Thyroid gland (tissue), 4 donors: ENCODE data around the gene GLB1L. TPM values are rescaled to one million over a fixed set of nuclear protein-coding genes. Genes with fewer than 3 reads are reported as not detected.

Experiments
- DNase-seq, 2 donors: peaks; one replicate each; pipeline ENCODE4 v3.0.0-alpha.2; 2019
- H3K27ac ChIP-seq, 3 donors: fragments of 200-600 bp; sonication (generic); 1 replicate in 2 of 3; 2 replicates in 1 of 3; pipeline ENCODE4 v1.5.1; 2016 to 2019; ENCODE audit warnings: mild to moderate bottlenecking in 1 of 3, moderate library complexity in 1 of 3
- H3K27me3 ChIP-seq: fragments of 200-600 bp; sonication (generic); one replicate; pipeline ENCODE4 v1.5.1; 2019
- H3K36me3 ChIP-seq, 2 donors: fragments of 200-600 bp; sonication (generic); one replicate each; pipeline ENCODE4 v1.5.1; 2016 to 2019
- H3K4me1 ChIP-seq, 2 donors: fragments of 200-600 bp; sonication (generic); one replicate each; pipeline ENCODE4 v1.5.1; 2017 to 2019
- H3K4me3 ChIP-seq, 3 donors: fragments of 200-600 bp; sonication (generic); replicated peaks in 1 of 3; 1 replicate in 2 of 3; 2 replicates in 1 of 3; pipeline ENCODE4 v1.5.1; 2016; ENCODE audit warnings: mild to moderate bottlenecking in 1 of 3
- H3K9me3 ChIP-seq: fragments of 200-600 bp; sonication (generic); one replicate; pipeline ENCODE4 v1.5.1; 2017
- CTCF ChIP-seq, 6 experiments: fragments of 200-600 bp in 3 of 6; fragments of 450-650 bp in 3 of 6; sonication (generic) in 3 of 6; IDR thresholded peaks; one replicate each; pipeline ENCODE4 v1.5.1; 2016 to 2019; ENCODE audit warnings: antibody characterized with exemption in 6 of 6, mild to moderate bottlenecking in 2 of 6, inconsistent platforms in 1 of 6, moderate library complexity in 1 of 6
- POLR2A ChIP-seq, 2 donors: fragments of 450-650 bp; IDR thresholded peaks; one replicate each; pipeline ENCODE4 v1.6.1; 2017; ENCODE audit warnings: antibody characterized with exemption in 2 of 2, mild to moderate bottlenecking in 2 of 2, moderate library complexity in 1 of 2
- WGBS, 2 donors: methylation state at CpG; one replicate each; pipeline ENCODE4 v1.1.5; 2017; 5-methylcytosine and 5-hydroxymethylcytosine counted together
- intact Hi-C: fragments of 100-400 bp; cut with DNase I; formaldehyde crosslinking; loops from one replicate; pipeline ENCODE4 v1.15.1; 2023
- total RNA-seq, 4 donors: library from RNA; depleted of rRNA; stranded (reverse); fragments of >200 nt; gene quantifications; one replicate each; pipeline ENCODE4 v1.2.3, GENCODE V29; 2016

The GLB1L gene
- total RNA-seq, 4 donors from 2014 or later, result 12.9 to 24.6 (median 14.9) TPM

- no peaks in the 10 kb centered on the region for H3K9me3 ChIP-seq
- H3K4me3 ChIP-seq, result peak overlapping the region; percentile 53 to 81 (median 70)
- intact Hi-C loops, result no loop called here
- no peak for DNase-seq
- H3K27ac ChIP-seq, result peak overlapping the region; percentile 86 to 92 (median 88)
- no peaks in the 10 kb centered on the region for H3K27me3 ChIP-seq
- TF ChIP-seq CTCF (IDR thresholded peaks at IDR 0.05) (no peak), POLR2A (IDR thresholded peaks at IDR 0.05) (no peak)
- WGBS, 2 donors, result 0 to 3% methylated on average over 4 to 10 of the region's 19 CpGs
- peaks cover 42% of the 10 kb centered on the region in 2 donors for H3K36me3 ChIP-seq
- peaks cover 24% of the 10 kb centered on the region in 2 donors for H3K4me1 ChIP-seq
These were observed 16.3 kb downstream of the GLB1L start for GRCh38 chr2:219228911-219229304.

GRCh38 chr2:219228041-219228910, 17.0 kb downstream of the GLB1L start:
- Histone ChIP-seq H3K27ac (peak overlapping the region in 2 of 3 donors; percentile 88 to 92), H3K36me3 (peaks cover 42% of the 10 kb centered on the region in 2 donors), H3K4me1 (peaks cover 24% of the 10 kb centered on the region in 2 donors), H3K4me3 (peak overlapping the region; percentile 53 to 81 (median 70)), H3K27me3 (no peaks in the 10 kb centered on the region), H3K9me3 (no peaks in the 10 kb centered on the region)
- intact Hi-C loops, result no loop called here
- DNase-seq, result no peak
- WGBS, 2 donors, result 36 to 55% methylated on average over 5 to 7 of the region's 7 CpGs
- no peak for TF ChIP-seq POLR2A (IDR thresholded peaks at IDR 0.05)
- TF ChIP-seq CTCF (IDR thresholded peaks at IDR 0.05), result no peak

- intact Hi-C loops, result no loop called here
- no peaks in the 10 kb centered on the region for H3K27me3 ChIP-seq
- H3K36me3 ChIP-seq, result peaks cover 53 to 56% of the 10 kb centered on the region in 2 donors
- DNase-seq, result no peak
- 97 to 100% methylated on average over 3 of the region's 3 CpGs for WGBS, 2 donors
- H3K27ac ChIP-seq, result no peak overlapping the region
- no peak for TF ChIP-seq POLR2A (IDR thresholded peaks at IDR 0.05)
- no peak for TF ChIP-seq CTCF (IDR thresholded peaks at IDR 0.05)
- H3K4me3 ChIP-seq, result no peak overlapping the region
- H3K9me3 ChIP-seq, result no peaks in the 10 kb centered on the region
- H3K4me1 ChIP-seq, result peaks cover 15 to 16% of the 10 kb centered on the region in 2 donors
These were observed 19.9 kb downstream of the GLB1L start for GRCh38 chr2:219225350-219225749.

GRCh38 chr2:219223831-219224610, 21.2 kb downstream of the GLB1L start:
- H3K4me3 ChIP-seq, result no peak overlapping the region
- no peak overlapping the region for H3K27ac ChIP-seq
- intact Hi-C loops, result no loop called here
- peaks cover 19 to 23% of the 10 kb centered on the region in 2 donors for H3K4me1 ChIP-seq
- DNase-seq, result no peak
- no peaks in the 10 kb centered on the region for H3K9me3 ChIP-seq
- no peak for TF ChIP-seq POLR2A (IDR thresholded peaks at IDR 0.05)
- no peak for TF ChIP-seq CTCF (IDR thresholded peaks at IDR 0.05)
- peaks cover 55 to 56% of the 10 kb centered on the region in 2 donors for H3K36me3 ChIP-seq
- no peaks in the 10 kb centered on the region for H3K27me3 ChIP-seq
- WGBS, 2 donors, result 91 to 95% methylated on average over 31 of the region's 31 CpGs
